Left colon (tissue), 2 donors: Measurements from ENCODE around the gene PTGFRN. TPM values are rescaled to one million over a fixed set of nuclear protein-coding genes. Genes with fewer than 3 reads are reported as not detected.

Source experiments
- ATAC-seq: fragments of 200-7000 bp; cut with Tn5 transposase; one replicate; pipeline ENCODE4 v1.9.1; 2020; ENCODE audit warnings: mild to moderate bottlenecking, moderate library complexity
- DNase-seq, 2 donors: peaks; one replicate each; pipeline ENCODE4 v3.0.0-alpha.2; 2020
- intact Hi-C, 2 donors: fragments of 100-400 bp; cut with DNase I in 1 of 2; cut with micrococcal nuclease in 1 of 2; formaldehyde crosslinking; loops; one replicate each; pipeline versions ENCODE4 v1.11.2 to v1.14.0; 2022; cut with DNase I, micrococcal nuclease
- total RNA-seq, 2 donors: library from RNA; stranded (reverse); fragmentation: NEBNext Ultra II Directional; extraction: Animal tissue kit (Norgen Biotek cat#: 25700); gene quantifications; one replicate each; pipeline ENCODE4 v1.2.1, GENCODE V29; 2021
- donor health status: DM: no; HTN: no; CAD: no.
- donor health status: DM: yes; HTN: yes; CAD: no.

The PTGFRN gene
- total RNA-seq, 2 donors from 2014 or later, result 97.2 to 98.6 TPM

GRCh38 chr1:116882866-116883265 is 26.9 kb upstream of the PTGFRN start:
- no peak for ATAC-seq
- intact Hi-C loops, result no loop called here
- DNase-seq, result no peak

- intact Hi-C loops, result no loop called here
- no peak for DNase-seq
- no peak for ATAC-seq
Measured at GRCh38 chr1:116886291-116886878, 23.3 kb upstream of the PTGFRN start.

DNA sequence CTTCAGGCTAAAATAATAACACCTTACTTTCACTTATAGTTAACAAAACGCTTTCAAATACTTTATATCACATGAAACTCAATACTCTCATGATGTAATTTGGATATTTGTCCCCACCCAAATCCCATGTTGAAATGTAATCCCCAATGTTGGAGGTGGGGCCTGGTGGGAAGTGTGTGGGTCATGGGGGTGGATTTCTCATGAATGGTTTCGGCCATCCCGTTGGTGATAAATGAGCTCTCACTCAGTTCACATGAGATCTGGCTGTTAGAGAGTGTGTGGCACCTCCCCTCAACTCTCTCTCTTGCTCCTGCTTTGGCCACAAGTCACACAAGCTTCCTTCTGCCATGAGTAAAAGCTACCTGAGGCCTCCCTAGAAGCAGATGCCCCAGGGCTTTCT is 22.5 kb upstream of the PTGFRN start:
- no peak for DNase-seq
- no peak for ATAC-seq
- intact Hi-C loops, result no loop called here

DNA sequence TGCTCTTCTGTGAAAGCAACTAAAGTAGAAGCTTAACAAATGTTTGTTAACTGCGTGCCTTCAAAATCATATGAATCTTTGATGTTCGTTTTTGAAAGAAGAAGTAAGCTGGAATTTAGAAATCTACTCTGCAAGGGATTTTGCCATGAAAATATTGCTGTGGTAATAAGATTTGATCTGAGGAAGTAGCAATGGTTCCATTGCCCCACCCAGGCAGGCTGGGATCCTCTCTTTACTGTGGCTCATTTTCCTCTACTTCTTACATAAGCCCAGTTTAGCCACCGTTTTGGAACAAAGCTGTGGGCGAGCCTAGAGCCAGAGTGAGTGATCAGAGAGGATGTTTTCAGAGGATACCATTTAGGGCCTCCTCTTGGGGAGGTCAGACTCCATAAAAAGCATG is 20.3 kb upstream of the PTGFRN start:
- no peak for ATAC-seq
- intact Hi-C loops, result no loop called here
- DNase-seq, result no peak

- intact Hi-C loops, result no loop called here
- peak; percentile 37 for ATAC-seq
- no peak for DNase-seq
Measured at GRCh38 chr1:116891396-116892079, 18.2 kb upstream of the PTGFRN start.

GRCh38 chr1:116895073-116895472 is 14.6 kb upstream of the PTGFRN start:
- ATAC-seq (no peak), DNase-seq (no peak)
- intact Hi-C loops, result no loop called here

DNA sequence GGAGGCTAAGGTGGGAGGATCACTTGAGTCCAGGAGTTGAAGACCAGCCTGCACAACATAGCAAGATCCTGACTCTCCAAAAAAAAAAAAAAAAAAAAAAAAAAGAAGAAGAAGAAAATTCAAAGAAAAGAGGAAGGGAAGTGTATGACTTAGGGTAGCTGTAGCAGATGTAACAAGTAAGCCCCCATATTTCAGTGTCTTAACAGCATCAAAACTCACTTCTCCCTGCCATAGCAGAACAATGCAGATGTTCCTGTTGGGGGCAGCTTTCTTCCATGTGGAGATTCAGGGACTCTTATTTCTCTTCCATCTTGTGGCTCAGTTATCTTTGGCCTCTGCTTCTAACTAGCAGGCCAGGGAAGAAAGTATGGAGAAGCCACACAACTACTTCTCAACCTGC is 10.2 kb upstream of the PTGFRN start:
- ATAC-seq (no peak), DNase-seq (no peak)
- intact Hi-C loops, result no loop called here

DNA sequence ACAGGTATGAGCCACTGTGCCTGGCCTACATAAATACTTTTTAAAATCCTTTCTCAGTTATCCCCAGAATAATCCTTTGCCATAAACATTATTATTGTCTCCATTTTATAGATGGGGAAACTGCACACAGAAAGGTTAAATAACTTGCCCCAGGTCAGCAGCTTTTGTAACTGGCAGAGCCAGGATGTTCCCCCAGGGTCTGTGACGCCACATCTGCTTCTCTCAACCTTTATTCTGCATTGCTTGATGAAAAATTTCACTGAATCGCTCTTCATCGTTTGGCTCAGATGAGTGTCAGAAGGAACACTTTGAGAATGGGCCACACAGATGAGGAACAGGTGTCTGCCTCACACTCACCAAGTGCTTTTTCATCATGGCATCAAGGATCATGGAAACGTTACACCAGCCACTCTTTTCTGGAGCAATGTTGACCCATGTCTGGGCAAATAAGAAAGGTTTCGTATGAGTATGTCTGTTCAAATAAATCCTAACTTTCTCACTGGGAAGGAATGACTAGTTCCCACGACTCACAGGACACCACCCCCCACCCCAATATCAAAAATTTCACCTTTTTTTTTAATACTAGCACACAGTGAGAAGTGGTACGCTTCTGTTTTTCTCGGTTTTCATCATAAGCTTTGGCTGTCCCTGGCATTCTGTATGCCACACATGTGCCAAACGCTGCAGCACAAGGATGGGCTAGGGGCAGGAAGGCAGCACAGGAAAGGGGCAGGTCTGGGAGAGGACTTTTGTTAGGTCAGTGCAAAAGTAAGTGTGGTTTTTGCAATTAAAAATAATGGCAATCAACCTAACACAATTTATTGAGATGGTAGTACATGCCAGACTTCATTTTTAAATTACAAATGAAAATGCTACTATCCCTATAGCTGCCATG is 9.0 kb upstream of the PTGFRN start:
- intact Hi-C loops, result no loop called here
- ATAC-seq (no peak), DNase-seq (no peak)

- intact Hi-C loops, result no loop called here
- DNase-seq (no peak), ATAC-seq (no peak)
Measured at GRCh38 chr1:116902027-116902426, 7.7 kb upstream of the PTGFRN start.

GRCh38 chr1:116902723-116903383 is 6.9 kb upstream of the PTGFRN start:
- intact Hi-C loops, result no loop called here

GRCh38 chr1:116904791-116905320 is 4.9 kb upstream of the PTGFRN start:
- ATAC-seq (no peak), DNase-seq (no peak)
- intact Hi-C loops, result no loop called here

More at GRCh38 chr1:116902723-116903383, 6.9 kb upstream of the PTGFRN start:
- DNase-seq, result no peak
- ATAC-seq, result no peak

GRCh38 chr1:116906812-116907211 is 2.9 kb upstream of the PTGFRN start:
- DNase-seq (no peak), ATAC-seq (no peak)
- intact Hi-C loops, result no loop called here

DNA sequence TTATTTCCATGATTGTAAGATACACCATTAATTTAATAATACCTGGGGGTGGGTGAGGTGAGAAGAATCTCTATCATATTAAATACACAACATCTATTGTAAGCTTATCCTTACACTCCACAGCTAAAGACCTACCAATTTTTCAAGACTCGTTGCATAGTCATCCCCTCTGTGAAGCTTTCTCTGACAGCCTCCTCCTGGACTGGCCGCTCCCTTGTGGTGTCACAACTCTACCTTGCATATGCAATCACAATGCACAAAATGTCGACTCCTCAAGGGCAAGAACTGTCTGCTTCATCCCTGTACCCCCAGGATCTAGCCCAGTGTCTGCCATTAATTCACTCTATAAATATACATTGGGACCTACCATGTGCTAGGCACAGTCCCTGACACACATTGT is 2.4 kb upstream of the PTGFRN start:
- ATAC-seq, result no peak
- intact Hi-C loops, result no loop called here
- DNase-seq, result no peak

GRCh38 chr1:116908266-116908665 is 1.4 kb upstream of the PTGFRN start:
- intact Hi-C loops, result no loop called here
- ATAC-seq (no peak), DNase-seq (no peak)

- DNase-seq (no peak), ATAC-seq (no peak)
- intact Hi-C loops, result no loop called here
Measured at GRCh38 chr1:116908820-116909511, 750 bp upstream of the PTGFRN start.

- DNase-seq, result peak; percentile 61 to 71
- intact Hi-C loops, result loop anchor here in 1 of 2 donors (10.0 kb wide), 1 partner anchor 74 kb away; no protein-coding TSS in a partner anchor
- ATAC-seq, result peak; percentile 59
Measured at GRCh38 chr1:116910379-116911187, 867 bp downstream of the PTGFRN start.

GRCh38 chr1:116911188-116911553 is 1.5 kb downstream of the PTGFRN start:
- intact Hi-C loops, result loop anchor here in 1 of 2 donors (10.0 kb wide), 1 partner anchor 74 kb away; no protein-coding TSS in a partner anchor
- DNase-seq (peak in 1 of 2 donors; percentile 30), ATAC-seq (peak; percentile 20)
